Activated CD8-positive, alpha-beta memory T cell treated with anti-CD3 and anti-CD28 coated beads for 24 hours (primary cell): ENCODE data around the gene OIT3.
"Not testable (repeated sequence)": the region's sequence is repeated elsewhere in the genome, so short reads cannot be mapped to it uniquely, and the experiment has no call there.

Source experiments
- DNase-seq: peaks from one replicate; pipeline ENCODE4 v3.0.0-alpha.2; 2020

The OIT3 gene

GRCh38 chr10:72904806-72905205 is 11.3 kb downstream of the OIT3 start:
- DNase-seq = no peak

- DNase-seq = no peak
These were observed 12.9 kb downstream of the OIT3 start for GRCh38 chr10:72906446-72906845.

- no peak for DNase-seq
These were observed 17.2 kb downstream of the OIT3 start for GRCh38 chr10:72910705-72911104.

- DNase-seq = no peak
These were observed 18.2 kb downstream of the OIT3 start for GRCh38 chr10:72911758-72912157.

- no peak for DNase-seq
These were observed 19.2 kb downstream of the OIT3 start for GRCh38 chr10:72912736-72913135.

- no peak for DNase-seq
These were observed 19.7 kb downstream of the OIT3 start for GRCh38 chr10:72913287-72913686.

- not testable (repeated sequence) for DNase-seq
These were observed 23.7 kb downstream of the OIT3 start for GRCh38 chr10:72917201-72917600.

GRCh38 chr10:72917803-72918332 is 24.3 kb downstream of the OIT3 start:
- DNase-seq = not testable (repeated sequence)

GRCh38 chr10:72918352-72918751 is 24.8 kb downstream of the OIT3 start:
- DNase-seq = no peak

GRCh38 chr10:72921147-72921683 is 27.7 kb downstream of the OIT3 start:
- not testable (repeated sequence) for DNase-seq

- no peak for DNase-seq
These were observed 30.8 kb downstream of the OIT3 start for GRCh38 chr10:72924351-72924750.

- DNase-seq = no peak
These were observed 32.5 kb downstream of the OIT3 start for GRCh38 chr10:72925951-72926465.

- no peak for DNase-seq
These were observed 33.9 kb downstream of the OIT3 start for GRCh38 chr10:72927485-72927884.

GRCh38 chr10:72928798-72929197 is 35.3 kb downstream of the OIT3 start:
- no peak for DNase-seq

- no peak for DNase-seq
These were observed 36.7 kb downstream of the OIT3 start for GRCh38 chr10:72930276-72930675.

GRCh38 chr10:72932259-72933015 is 38.9 kb downstream of the OIT3 start:
- DNase-seq = no peak

GRCh38 chr10:72935361-72935760 is 41.8 kb downstream of the OIT3 start:
- DNase-seq = no peak

GRCh38 chr10:72943498-72944234 is 50.1 kb downstream of the OIT3 start:
- DNase-seq = no peak

GRCh38 chr10:72946963-72947362 is 53.4 kb downstream of the OIT3 start:
- DNase-seq = no peak

GRCh38 chr10:72948762-72949161 is 55.2 kb downstream of the OIT3 start:
- DNase-seq = no peak

GRCh38 chr10:72951760-72952159 is 58.2 kb downstream of the OIT3 start:
- DNase-seq = no peak

- DNase-seq = no peak
These were observed 58.6 kb downstream of the OIT3 start for GRCh38 chr10:72952189-72952588.

- no peak for DNase-seq
These were observed 59.2 kb downstream of the OIT3 start for GRCh38 chr10:72952642-72953158.
